Stimulated activated CD8-positive, alpha-beta memory T cell treated with anti-CD3 and anti-CD28 coated beads, Interleukin-7, amount 100 ng/mL, for 48 hours (primary cell): ENCODE results near the gene ANXA5.
"Not testable (repeated sequence)": the region's sequence is repeated elsewhere in the genome, so short reads cannot be mapped to it uniquely, and the experiment has no call there.

Experiments
- DNase-seq, 2 donors: peaks; one replicate each; pipeline ENCODE4 v3.0.0-alpha.2; 2020; ENCODE audit warnings: low read depth in 1 of 2; ENCODE audit errors: extremely low read depth in 1 of 2

Gene ANXA5

GRCh38 chr4:121679951-121680350 lies 16.8 kb downstream of the ANXA5 start:
- DNase-seq = no peak

DNA sequence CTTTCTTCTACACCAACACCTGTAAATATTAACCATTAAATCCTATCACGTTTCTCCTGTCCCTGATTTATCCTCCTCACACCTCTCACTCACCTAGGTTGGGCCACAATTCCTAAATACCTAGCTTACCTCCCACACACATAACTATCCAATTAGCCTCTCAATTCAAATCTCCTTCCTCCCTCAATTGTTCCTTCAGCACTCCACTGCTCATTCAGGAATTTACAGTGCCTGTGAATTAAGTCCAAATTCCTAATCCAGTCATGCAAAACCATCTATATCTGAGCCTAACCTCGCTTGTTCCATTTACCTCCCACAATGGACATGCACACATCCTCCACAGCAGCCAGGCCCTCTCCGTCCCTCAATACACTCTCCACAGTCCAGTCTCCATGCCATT lies 17.5 kb downstream of the ANXA5 start:
- no peak for DNase-seq

- no peak for DNase-seq
These were observed 19.3 kb downstream of the ANXA5 start for GRCh38 chr4:121677524-121677923.

- DNase-seq = no peak
These were observed 20.3 kb downstream of the ANXA5 start for GRCh38 chr4:121676345-121677075.

DNA sequence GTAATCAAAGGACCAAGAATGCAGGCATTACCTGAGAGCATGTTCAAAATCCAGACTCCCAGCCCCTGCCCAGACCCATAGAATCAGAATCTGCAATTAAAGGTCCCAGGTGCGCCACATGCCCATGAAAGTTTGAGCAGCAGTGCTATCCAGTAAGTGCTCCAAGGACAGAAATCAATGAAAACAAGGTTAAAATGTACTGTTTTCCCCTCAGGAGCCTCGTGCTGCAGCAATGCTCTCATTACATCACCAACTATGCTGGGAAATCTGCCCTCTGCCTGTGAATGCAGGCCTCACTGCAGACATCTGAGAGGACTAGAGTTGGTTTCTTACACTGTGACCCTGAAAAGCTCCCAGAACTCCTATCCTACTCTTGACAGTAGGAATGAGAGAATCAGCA lies 21.1 kb downstream of the ANXA5 start:
- no peak for DNase-seq

DNA sequence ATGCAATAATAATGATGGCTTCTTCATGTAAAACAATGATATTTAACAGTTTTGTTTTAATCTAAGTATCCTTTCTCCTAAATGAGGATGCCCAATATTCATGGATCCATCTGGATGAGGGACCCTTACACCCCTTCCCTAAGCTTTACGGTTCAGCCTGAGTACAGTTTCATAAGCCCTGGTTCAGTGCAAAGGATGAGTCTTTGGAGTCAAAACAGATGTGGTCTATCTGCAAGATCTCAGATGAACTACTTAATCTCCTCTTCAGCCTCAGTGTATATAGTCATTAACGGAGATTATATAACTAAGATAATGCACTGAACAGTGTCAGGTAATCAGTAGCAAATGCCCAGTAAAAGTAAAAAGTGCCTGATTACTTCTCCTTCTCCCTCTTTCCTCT lies 22.1 kb downstream of the ANXA5 start:
- DNase-seq = no peak

GRCh38 chr4:121674191-121674590 lies 22.6 kb downstream of the ANXA5 start:
- DNase-seq = no peak

- no peak for DNase-seq
These were observed 27.6 kb downstream of the ANXA5 start for GRCh38 chr4:121669163-121669550.

GRCh38 chr4:121668368-121669162 lies 28.2 kb downstream of the ANXA5 start:
- no peak for DNase-seq

DNA sequence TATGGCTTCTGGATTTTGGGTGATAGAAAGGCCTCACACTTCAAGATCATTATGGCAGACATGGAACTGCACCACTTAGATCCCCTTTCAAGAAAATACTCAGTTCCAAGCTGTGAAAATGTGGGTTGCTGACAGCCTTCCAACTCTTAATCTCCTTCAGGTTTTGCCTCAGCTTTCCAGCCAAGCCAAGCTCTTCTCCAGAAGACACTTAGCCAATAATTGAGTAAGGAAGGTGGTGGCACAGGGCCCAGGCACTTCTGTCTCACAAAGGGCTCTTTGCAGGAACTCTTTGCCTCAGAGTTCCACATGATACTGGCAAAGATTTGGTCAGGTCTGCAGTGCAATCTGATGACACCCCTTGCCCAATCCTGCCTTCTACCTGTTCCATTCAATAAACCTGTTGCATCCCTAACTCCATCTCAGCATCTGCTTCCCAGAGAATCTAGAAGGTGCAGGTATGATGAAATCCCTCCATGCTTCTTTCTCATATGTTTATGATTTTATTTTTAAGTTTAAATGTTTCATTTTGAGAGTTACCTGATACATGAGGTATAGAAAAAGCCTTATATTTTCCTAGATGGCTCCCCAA lies 30.6 kb downstream of the ANXA5 start:
- DNase-seq = no peak

DNA sequence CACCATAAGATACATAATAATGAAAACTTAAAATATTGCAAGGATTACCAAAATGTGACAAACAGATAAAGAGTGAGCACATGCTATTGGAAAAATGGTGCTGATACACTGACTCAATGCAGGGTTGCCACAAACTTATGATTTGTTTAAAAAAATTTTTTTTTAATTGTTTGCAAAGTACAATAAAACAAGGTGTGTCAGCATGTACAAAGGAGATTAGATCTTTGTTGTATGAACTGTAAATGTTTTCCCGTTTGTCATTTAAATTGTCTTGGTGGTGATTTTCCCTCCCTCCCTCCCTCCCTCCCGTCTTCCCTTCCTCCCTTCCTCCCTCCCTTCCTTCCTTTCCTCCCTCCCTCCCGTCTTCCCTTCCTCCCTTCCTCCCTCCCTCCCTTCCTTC lies 31.4 kb downstream of the ANXA5 start:
- no peak for DNase-seq

GRCh38 chr4:121662225-121662624 lies 34.6 kb downstream of the ANXA5 start:
- DNase-seq = no peak

GRCh38 chr4:121660175-121660933 lies 36.4 kb downstream of the ANXA5 start:
- DNase-seq = not testable (repeated sequence)

GRCh38 chr4:121658125-121658524 lies 38.7 kb downstream of the ANXA5 start:
- DNase-seq = no peak

DNA sequence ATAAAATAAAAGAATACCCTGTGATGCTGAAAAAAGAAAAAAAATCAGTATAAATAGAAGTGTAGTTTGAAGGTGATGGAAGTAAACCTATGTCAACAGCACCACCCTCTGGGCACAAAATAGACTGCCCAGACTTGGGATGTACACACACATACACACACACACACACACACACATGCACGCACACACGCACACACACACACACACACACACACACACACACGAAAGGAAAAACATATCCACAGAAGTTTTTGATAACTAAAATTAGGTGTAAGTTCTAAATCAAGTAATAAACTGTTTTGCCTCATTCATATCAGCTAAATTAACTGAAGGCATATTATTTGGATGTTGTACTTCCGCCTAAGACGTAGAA lies 40.5 kb downstream of the ANXA5 start:
- no peak for DNase-seq

DNA sequence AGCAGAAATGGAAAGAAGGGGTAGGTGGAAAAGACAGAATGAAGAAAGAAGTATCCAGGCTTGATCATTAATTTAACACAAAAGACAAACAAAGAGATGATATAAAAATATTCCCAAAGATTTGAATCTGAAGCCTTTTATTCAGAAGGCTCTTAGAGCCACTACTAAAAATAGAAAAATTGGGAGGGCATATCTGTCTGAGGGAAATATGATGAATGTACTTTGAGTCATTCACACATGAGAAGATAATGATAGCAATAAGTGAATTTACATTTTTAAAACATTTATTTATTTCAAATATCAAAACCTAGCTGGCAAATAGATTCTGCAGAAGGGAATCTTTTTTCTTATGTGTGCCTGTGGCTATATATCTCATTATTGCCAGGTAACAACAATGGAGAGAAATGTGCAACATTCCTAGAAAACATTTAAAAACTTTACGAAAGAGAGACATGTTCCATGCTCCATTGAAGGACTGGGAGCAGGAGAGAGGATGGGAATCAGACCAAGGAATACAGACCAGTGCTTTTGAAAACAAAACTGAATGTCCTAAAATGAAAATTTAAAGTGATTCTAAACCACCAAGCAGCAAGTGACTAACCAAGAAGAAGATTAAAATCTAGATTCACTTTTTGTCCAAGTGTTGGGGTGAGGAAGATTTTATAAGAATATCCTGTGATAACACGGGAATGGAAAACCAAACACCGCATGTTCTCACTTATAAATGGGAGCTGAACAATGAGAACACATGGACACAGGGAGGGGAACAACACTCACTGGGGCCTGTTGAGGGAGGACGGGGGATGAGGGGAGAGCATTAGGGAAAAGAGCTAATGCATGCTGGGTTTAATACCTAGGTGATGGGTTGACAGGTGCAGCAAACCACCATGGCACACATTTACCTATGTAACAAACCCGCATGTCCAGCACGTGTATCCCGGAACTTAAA lies 41.2 kb downstream of the ANXA5 start:
- no peak for DNase-seq

DNA sequence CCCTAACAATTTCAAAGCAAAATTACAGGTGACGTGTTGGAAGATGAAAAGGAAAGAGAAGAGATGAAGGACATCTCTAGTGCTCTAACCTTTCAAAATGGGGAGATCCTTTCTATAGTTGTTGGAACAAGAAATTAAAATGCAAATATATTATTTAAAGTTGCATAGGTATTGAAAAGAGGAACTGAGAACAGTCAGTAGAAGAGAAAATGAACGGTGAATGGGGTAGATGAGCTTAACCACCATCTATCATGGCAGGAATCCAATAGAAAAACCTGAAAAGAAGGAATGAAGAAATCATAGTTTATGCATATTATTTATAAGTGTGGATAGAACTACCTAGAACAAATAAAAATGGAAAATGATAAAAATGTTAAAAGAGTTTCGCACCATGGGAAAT lies 42.0 kb downstream of the ANXA5 start:
- no peak for DNase-seq

- no peak for DNase-seq
These were observed 42.8 kb downstream of the ANXA5 start for GRCh38 chr4:121653986-121654385.

DNA sequence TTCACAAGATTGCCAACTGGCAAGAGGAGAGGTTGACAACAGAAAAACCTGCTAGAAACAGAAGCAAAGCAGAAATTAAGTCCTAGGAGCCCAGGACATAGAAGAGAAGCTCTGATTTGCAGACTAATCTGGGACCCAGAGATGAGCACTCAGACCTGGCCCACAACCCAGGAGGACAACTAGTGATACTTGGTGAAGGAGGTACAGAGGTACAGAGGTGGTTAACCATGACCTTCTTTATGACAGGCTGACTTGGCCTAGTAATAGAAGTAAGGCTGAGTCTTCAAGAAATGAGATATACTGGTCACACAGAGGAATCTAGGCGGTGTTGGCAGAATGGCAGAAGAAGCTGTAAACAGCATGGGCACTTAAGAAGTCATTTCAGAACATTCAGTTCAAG lies 43.6 kb downstream of the ANXA5 start:
- no peak for DNase-seq

GRCh38 chr4:121651597-121651996 lies 45.2 kb downstream of the ANXA5 start:
- DNase-seq = no peak
